Right lobe of liver (tissue), 4 donors: ENCODE data around the gene ALDH3A2.

Experiments
- CTCF ChIP-seq, 4 donors: fragments of 200-600 bp in 3 of 4; fragments of 450-650 bp in 1 of 4; IDR thresholded peaks; one replicate each; pipeline versions ENCODE4 v1.5.1 to v1.8.0; 2016 to 2022; ENCODE audit warnings: antibody characterized with exemption in 4 of 4, mild to moderate bottlenecking in 2 of 4
- POLR2A ChIP-seq: fragments of 450-650 bp; IDR thresholded peaks from one replicate; pipeline ENCODE4 v1.6.1; 2017; ENCODE audit warnings: antibody characterized with exemption, mild to moderate bottlenecking
- donor health status: DM: no; HTN: no; CAD: no.
- donor health status: DM: no; HTN: no; CAD: no.
- donor health status: DM: no; HTN: yes; CAD: no.

GRCh38 chr17:19629449-19629848 is 19.1 kb upstream of the ALDH3A2 start:
- no peak for TF ChIP-seq POLR2A
- no peak for TF ChIP-seq CTCF (IDR thresholded peaks at IDR 0.05)
